BE2C (cell line): ENCODE measurements around the gene SNX8.
"Not testable (repeated sequence)": the region's sequence is repeated elsewhere in the genome, so short reads cannot be mapped to it uniquely, and the experiment has no call there.

Source experiments
- DNase-seq: peaks from one replicate; pipeline ENCODE4 v3.0.0-alpha.2; 2020
- H3K27me3 ChIP-seq: fragments of 250-450 bp; sonication (Bioruptor Pico); 2 replicates; pipeline ENCODE4 v1.5.1; 2020; ENCODE audit warnings: mild to moderate bottlenecking
- H3K36me3 ChIP-seq: fragments of 250-450 bp; sonication (Bioruptor Pico); 2 replicates; pipeline ENCODE4 v1.5.1; 2020; ENCODE audit warnings: mild to moderate bottlenecking
- H3K4me1 ChIP-seq: fragments of 250-450 bp; sonication (Bioruptor Pico); 2 replicates; pipeline ENCODE4 v1.5.1; 2020
- H3K4me3 ChIP-seq: 2 replicates; pipeline ENCODE4 v1.5.1; 2011; ENCODE audit warnings: low read depth, low read length
- H3K9me3 ChIP-seq: fragments of 250-450 bp; sonication (Bioruptor Pico); 2 replicates; pipeline ENCODE4 v1.5.1; 2020
- TF ChIP-seq, protein P1 (sequence below): IDR thresholded peaks from 2 replicates; pipeline ENCODE4 v1.5.1; 2012; ENCODE audit warnings: mild to moderate bottlenecking, low read depth, low read length

Gene SNX8

DNA sequence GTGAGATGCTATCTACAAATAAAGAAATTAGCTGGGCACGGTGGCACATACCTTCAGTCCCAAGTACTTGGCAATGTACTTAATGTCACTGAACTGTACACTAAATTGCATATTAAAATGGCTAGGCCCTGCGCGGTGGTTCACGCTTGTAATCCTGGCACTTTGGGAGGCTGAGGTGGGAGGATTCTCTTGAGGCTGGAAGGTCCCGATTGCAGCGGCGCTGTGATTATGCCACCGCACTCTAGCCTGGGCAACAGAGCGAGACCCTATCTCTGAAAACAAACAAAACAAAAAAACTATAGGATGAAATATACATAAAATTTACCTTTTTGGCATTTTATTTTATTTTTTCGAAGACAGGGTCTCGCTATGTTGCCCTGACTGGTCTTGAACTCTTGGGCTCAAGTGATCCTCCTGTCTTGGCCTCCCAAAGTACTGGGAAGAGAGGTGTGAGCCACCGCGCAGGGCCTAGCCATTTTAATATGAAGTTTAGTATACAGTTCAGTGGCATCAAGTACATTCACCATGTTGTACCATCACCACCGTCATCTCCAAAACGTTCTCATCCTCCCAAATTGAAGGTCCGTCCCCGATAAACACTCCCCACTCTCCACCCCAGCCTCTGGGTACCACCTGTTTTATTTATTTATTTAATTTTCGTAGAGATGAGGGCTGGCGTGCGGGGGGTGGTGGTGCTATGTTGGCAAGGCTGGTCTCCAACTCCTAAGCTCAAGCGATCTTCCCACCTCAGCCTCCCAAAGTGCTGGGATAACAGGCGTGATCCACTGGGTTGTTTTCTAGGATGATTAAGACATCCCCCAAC lies 39.1 kb upstream of the SNX8 start:
- no peaks in the 10 kb centered on the region for H3K9me3 ChIP-seq
- DNase-seq = no peak
- TF ChIP-seq, protein P1, sequence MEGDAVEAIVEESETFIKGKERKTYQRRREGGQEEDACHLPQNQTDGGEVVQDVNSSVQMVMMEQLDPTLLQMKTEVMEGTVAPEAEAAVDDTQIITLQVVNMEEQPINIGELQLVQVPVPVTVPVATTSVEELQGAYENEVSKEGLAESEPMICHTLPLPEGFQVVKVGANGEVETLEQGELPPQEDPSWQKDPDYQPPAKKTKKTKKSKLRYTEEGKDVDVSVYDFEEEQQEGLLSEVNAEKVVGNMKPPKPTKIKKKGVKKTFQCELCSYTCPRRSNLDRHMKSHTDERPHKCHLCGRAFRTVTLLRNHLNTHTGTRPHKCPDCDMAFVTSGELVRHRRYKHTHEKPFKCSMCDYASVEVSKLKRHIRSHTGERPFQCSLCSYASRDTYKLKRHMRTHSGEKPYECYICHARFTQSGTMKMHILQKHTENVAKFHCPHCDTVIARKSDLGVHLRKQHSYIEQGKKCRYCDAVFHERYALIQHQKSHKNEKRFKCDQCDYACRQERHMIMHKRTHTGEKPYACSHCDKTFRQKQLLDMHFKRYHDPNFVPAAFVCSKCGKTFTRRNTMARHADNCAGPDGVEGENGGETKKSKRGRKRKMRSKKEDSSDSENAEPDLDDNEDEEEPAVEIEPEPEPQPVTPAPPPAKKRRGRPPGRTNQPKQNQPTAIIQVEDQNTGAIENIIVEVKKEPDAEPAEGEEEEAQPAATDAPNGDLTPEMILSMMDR = no peak
- peak overlapping the region; percentile 90 for H3K4me3 ChIP-seq
- peaks cover 29% of the 10 kb centered on the region for H3K36me3 ChIP-seq
- peaks cover under 1% of the 10 kb centered on the region; the same call in 1 of the 2 replicates for H3K4me1 ChIP-seq
- no peaks in the 10 kb centered on the region for H3K27me3 ChIP-seq

DNA sequence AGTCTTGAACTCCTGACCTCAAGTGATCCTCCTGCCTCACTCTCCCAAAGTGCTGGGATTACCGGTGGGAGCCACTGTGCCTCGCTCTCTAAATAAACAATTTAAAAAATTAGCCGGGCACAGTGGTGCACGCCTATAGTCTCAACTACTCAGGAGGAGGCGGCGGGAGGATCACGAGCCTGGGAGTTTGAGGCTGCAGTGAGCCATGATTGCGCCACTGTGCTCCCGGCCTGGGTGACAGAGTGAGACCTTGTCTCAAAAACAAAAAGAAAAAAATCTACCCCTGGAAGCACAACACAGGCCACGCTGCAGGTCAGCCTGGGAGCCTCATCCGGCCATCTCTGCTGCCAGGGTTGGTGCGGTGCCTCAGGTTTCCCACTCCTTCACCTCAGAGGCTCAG lies 36.6 kb upstream of the SNX8 start:
- TF ChIP-seq, protein P1 = no peak
- no peak for DNase-seq
- Histone ChIP-seq H3K4me3 (no peak overlapping the region), H3K9me3 (no peaks in the 10 kb centered on the region; the same call in 1 of the 2 replicates), H3K36me3 (peaks cover 9% of the 10 kb centered on the region), H3K27me3 (no peaks in the 10 kb centered on the region), H3K4me1 (peaks cover 3% of the 10 kb centered on the region; the same call in 1 of the 2 replicates)

DNA sequence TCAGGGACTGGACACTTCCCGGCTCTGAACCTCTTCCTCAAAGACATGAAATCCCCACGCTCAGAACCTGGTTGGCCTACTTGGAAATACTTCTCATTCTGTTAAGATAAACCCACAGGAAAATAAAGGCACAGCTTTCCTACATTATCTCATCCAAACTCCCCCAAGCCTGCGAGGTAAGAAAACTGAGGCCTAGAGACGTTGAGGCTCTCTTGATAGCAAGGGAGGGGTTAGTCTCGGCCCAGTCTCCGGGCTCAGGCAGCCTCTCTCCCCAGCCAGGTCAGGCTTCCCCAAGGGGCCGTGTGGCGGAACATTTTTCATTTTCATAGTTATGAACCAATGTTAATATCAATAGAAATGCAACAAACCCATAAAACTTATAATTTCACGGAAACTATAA lies 35.8 kb upstream of the SNX8 start:
- Histone ChIP-seq H3K4me3 (no peak overlapping the region), H3K27me3 (no peaks in the 10 kb centered on the region), H3K4me1 (peaks cover 3% of the 10 kb centered on the region; the same call in 1 of the 2 replicates), H3K9me3 (no peaks in the 10 kb centered on the region; the same call in 1 of the 2 replicates), H3K36me3 (peaks cover under 1% of the 10 kb centered on the region)
- TF ChIP-seq, protein P1 = no peak
- DNase-seq = no peak

DNA sequence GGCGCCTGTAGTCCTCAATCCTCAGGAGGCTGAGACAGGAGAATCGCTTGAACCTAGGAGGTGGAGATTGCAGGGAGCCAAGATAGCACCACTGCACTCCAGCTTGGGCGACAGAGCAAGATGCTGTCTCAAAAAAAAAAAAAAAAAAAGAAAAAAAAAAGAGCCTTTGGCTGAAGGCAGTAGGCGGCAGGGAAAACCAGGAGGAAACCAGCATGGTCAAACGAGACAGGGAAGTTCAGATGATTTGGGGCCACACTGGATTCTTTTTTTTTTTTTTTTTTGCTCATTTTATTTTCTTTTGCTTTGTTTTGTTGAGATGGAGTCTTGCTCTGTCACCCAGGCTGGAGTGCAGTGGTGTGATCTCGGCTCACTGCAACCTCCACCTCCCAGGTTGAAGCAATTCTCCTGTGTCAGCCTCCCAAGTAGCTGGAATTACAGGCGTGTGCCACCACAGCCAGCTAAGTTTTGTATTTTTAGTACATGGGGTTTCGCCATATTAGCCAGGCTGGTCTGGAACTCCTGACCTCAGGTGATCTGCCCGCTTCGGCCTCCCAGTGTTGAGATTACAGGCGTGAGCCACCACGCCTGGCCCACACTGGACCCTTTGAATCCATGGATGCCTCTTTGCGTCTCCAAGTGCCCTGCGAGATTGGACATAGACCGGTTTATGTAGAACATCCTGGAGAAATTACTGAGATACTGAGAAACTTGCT lies 33.3 kb upstream of the SNX8 start:
- not testable (repeated sequence) for H3K9me3 ChIP-seq, DNase-seq, H3K4me1 ChIP-seq, H3K36me3 ChIP-seq, H3K4me3 ChIP-seq, H3K27me3 ChIP-seq

DNA sequence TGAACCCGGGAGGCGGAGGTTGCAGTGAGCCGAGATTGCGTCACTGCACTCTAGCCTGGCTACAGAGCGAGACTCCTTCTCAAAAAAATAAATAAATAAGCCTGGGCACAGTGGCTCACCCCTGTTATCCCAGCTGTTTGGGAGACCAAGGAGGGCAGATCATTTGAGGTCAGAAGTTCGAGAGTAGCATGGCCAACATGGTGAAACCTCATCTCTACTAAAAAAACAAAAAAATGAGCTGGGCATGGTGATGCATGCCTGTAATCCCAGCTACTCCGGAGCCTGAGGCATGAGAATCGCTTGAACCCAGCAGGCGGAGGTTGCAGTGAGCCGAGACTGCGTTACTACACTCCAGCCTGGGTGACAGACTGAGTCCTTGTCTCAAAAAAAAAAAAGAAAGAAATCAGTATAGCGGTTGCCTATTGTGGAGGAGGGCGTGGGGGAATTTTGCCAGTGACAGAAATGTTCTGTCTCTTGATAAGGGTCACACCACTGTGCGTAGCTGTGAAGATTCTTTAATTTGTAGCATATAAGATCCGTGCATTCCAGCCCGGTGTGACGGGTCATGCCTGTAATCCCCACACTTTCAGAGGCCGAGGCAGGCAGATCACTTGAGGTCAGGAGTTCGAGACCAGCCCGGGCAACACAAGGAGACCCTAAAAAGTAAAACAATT lies 22.5 kb upstream of the SNX8 start:
- H3K36me3 ChIP-seq = no peaks in the 10 kb centered on the region
- no peaks in the 10 kb centered on the region for H3K27me3 ChIP-seq
- no peaks in the 10 kb centered on the region for H3K4me1 ChIP-seq

DNA sequence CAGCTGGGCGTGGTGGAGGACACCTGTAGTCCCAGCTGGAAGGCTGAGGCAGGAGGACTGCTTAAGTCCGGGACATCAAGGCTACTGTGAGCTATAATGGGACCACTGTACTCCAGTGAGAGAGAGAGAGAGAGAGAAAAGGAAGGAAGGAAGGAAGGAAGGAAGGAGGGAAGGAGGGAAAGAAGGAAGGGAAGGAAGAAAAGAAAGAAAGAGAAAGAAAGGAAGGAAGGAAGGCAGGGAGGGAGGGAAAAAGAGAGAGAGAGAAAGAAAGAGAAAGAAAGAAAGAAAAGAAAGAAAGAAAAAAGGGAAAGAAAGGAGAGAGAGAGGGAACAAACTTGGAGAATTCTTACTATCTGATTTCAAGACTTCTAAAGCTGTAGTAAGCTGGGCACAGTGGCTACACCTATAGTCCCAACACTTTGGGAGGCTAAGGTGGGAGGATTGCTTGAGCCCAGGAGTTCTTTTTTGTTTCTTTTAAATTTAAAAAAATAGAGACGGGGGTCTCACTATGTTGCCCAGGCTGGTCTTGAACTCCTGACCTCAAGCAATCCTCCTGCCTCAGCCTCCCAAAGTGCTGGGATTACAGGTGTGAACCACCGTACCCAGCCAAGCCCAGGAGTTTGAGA lies 18.5 kb upstream of the SNX8 start:
- H3K4me3 ChIP-seq, H3K27me3 ChIP-seq, H3K4me1 ChIP-seq, DNase-seq, H3K9me3 ChIP-seq, H3K36me3 ChIP-seq: not testable (repeated sequence)

More for the DNA sequence above, 22.5 kb upstream of the SNX8 start:
- Histone ChIP-seq H3K4me3 (no peak overlapping the region), H3K9me3 (no peaks in the 10 kb centered on the region)
- TF ChIP-seq, protein P1 = no peak
- DNase-seq = no peak
